Measurements from ENCODE around the gene ELF4. TPM values are rescaled to one million over a fixed set of nuclear protein-coding genes. Genes with fewer than 3 reads are reported as not detected.

Gene ELF4
- total and polyA plus RNA-seq, 2 experiments from 2014 or later: 13.6 to 21.1 TPM

DNA sequence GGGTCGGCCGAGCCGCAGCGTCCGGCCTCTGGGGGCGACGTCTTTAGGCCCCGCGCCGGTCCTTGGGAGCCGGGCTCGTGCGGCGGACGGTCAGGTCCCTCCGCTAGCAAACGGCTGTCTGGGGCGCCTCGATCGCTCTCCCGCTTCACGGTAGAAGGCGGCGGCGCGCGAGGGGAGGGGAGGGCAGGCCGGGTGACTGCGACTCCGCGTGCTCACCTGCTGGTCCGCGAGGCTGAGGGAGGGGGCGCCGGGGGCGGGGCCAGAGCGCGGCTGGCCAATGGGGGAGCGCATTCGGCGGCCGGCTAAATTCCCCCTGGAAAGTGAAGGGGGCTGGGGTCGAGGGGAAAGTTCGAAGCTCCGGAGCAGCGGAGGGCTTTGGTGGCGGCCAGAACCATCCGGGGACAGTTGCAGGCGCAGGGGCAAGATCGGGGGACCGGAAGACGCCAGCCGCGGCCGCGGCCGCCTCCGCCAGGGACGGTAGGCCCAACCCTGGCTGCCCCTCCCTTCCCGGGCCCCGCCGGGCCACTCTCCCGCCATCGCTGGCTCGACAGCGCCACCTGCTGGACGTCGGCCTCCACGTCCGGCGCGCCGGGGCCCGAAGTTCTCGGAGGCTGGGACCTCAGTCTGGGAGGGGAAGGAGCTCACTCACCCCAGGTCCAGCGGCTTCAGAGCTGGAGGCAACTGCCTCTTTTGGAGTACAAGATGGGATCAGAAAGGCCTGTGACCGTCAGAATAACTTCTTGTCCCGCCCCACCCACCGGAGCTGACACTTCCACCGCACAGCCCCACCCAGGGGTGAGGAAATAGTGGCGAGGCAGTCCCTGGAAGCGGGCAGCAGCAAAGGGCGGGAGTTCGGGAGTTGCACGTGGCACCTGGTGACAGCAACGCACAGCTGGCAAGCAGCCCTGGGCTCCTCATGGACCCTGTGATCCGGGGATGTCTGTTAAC, 49.9 kb downstream of the ELF4 start:
- WGBS (ENCODE audit: low lambda C conversion rate, missing lambda C conversion rate): 37% methylated on average over 50 of the region's 87 CpGs
- Histone ChIP-seq H3K9me3 (ENCODE audit: low read depth) (no peaks in the 10 kb centered on the region), H3K27me3 (no peaks in the 10 kb centered on the region), H2AFZ (peak overlapping the region; percentile 53), H3K79me2 (no peaks in the 10 kb centered on the region), H3K4me1 (ENCODE audit: insufficient read depth) (peaks cover 4% of the 10 kb centered on the region), H3K27ac (peak overlapping the region; percentile 70), H3K36me3 (replicated peaks; ENCODE audit: insufficient read depth, low read depth) (no peaks in the 10 kb centered on the region), H4K20me1 (ENCODE audit: insufficient read depth, poor library complexity, severe bottlenecking) (no peaks in the 10 kb centered on the region), H3K4me2 (peak overlapping the region; percentile 89), H3K4me3 (peak overlapping the region; percentile 26), H3K9me2 (replicated peaks; ENCODE audit: insufficient read depth) (no peaks in the 10 kb centered on the region)
- TF ChIP-seq EZH2phosphoT487 (IDR thresholded peaks at IDR 0.05; ENCODE audit: low read depth, severe bottlenecking, unreplicated experiment) (no peak), CTCF (IDR thresholded peaks at IDR 0.05; ENCODE audit: poor library complexity) (peak; percentile 70), EZH2 (IDR thresholded peaks at IDR 0.05; ENCODE audit: borderline replicate concordance) (no peak)
- DNase-seq (ENCODE audit: low spot score): peak; percentile 81

GRCh38 chrX:130058652-130059051, 51.6 kb downstream of the ELF4 start:
- TF ChIP-seq EZH2phosphoT487 (IDR thresholded peaks at IDR 0.05; ENCODE audit: low read depth, severe bottlenecking, unreplicated experiment) (no peak), EZH2 (IDR thresholded peaks at IDR 0.05; ENCODE audit: borderline replicate concordance) (no peak), CTCF (IDR thresholded peaks at IDR 0.05; ENCODE audit: poor library complexity) (no peak)
- no peaks in the 10 kb centered on the region for H3K27me3 ChIP-seq
- DNase-seq (ENCODE audit: low spot score): no peak
- no peaks in the 10 kb centered on the region for H3K9me3 ChIP-seq (ENCODE audit: low read depth)
- peaks cover 4% of the 10 kb centered on the region for H3K4me1 ChIP-seq (ENCODE audit: insufficient read depth)
- no peaks in the 10 kb centered on the region for H3K79me2 ChIP-seq
- no peak overlapping the region for H3K4me2 ChIP-seq
- 76% methylated on average over 7 of the region's 7 CpGs for WGBS (ENCODE audit: low lambda C conversion rate, missing lambda C conversion rate)
- no peaks in the 10 kb centered on the region for H3K9me2 ChIP-seq (replicated peaks; ENCODE audit: insufficient read depth)
- H2AFZ ChIP-seq: no peak overlapping the region
- H3K36me3 ChIP-seq (replicated peaks; ENCODE audit: insufficient read depth, low read depth): no peaks in the 10 kb centered on the region
- H4K20me1 ChIP-seq (ENCODE audit: insufficient read depth, poor library complexity, severe bottlenecking): no peaks in the 10 kb centered on the region
- H3K4me3 ChIP-seq: no peak overlapping the region
- no peak overlapping the region for H3K27ac ChIP-seq

GRCh38 chrX:130057209-130057608, 53.1 kb downstream of the ELF4 start:
- Histone ChIP-seq H4K20me1 (ENCODE audit: insufficient read depth, poor library complexity, severe bottlenecking) (no peaks in the 10 kb centered on the region), H3K9me2 (replicated peaks; ENCODE audit: insufficient read depth) (no peaks in the 10 kb centered on the region), H3K79me2 (no peaks in the 10 kb centered on the region), H3K36me3 (replicated peaks; ENCODE audit: insufficient read depth, low read depth) (no peaks in the 10 kb centered on the region), H3K4me2 (no peak overlapping the region), H3K27ac (no peak overlapping the region), H3K27me3 (no peaks in the 10 kb centered on the region), H3K4me1 (ENCODE audit: insufficient read depth) (peaks cover 4% of the 10 kb centered on the region), H3K4me3 (no peak overlapping the region), H2AFZ (no peak overlapping the region), H3K9me3 (ENCODE audit: low read depth) (no peaks in the 10 kb centered on the region)
- TF ChIP-seq EZH2phosphoT487 (IDR thresholded peaks at IDR 0.05; ENCODE audit: low read depth, severe bottlenecking, unreplicated experiment) (no peak), CTCF (IDR thresholded peaks at IDR 0.05; ENCODE audit: poor library complexity) (no peak), EZH2 (IDR thresholded peaks at IDR 0.05; ENCODE audit: borderline replicate concordance) (no peak)
- DNase-seq (ENCODE audit: low spot score): no peak
- WGBS (ENCODE audit: low lambda C conversion rate, missing lambda C conversion rate): 81% methylated on average over 9 of the region's 9 CpGs

Data from hepatocyte (in vitro differentiated cells).